Endodermal cell (in vitro differentiated cells): ENCODE measurements around the gene BTG2. TPM values are rescaled to one million over a fixed set of nuclear protein-coding genes. Genes with fewer than 3 reads are reported as not detected.

Source experiments
- DNase-seq: peaks from one replicate; pipeline ENCODE4 v3.0.0-alpha.2; 2017
- H3K27ac ChIP-seq: 2 replicates; pipeline ENCODE4 v1.5.1; 2013; ENCODE audit warnings: mild to moderate bottlenecking, low read depth, low read length, moderate library complexity
- H3K27me3 ChIP-seq: 2 replicates; pipeline ENCODE4 v1.6.1; 2013; ENCODE audit warnings: mild to moderate bottlenecking, low read length, moderate library complexity; ENCODE audit not compliant: insufficient read depth, control insufficient read depth, poor library complexity, severe bottlenecking
- H3K36me3 ChIP-seq: 2 replicates; pipeline ENCODE4 v1.7.0; 2013; ENCODE audit warnings: mild to moderate bottlenecking, low read length, moderate library complexity; ENCODE audit not compliant: control insufficient read depth, insufficient read depth
- H3K4me1 ChIP-seq: one replicate; pipeline ENCODE4 v1.7.0; 2013; ENCODE audit warnings: low read length; ENCODE audit not compliant: control insufficient read depth, insufficient read depth
- H3K4me3 ChIP-seq: 2 replicates; pipeline ENCODE4 v1.5.1; 2013; ENCODE audit warnings: mild to moderate bottlenecking, low read length, moderate library complexity
- H3K9ac ChIP-seq: 2 replicates; pipeline ENCODE4 v1.6.1; 2013; ENCODE audit warnings: mild to moderate bottlenecking, low read length, moderate library complexity; ENCODE audit not compliant: poor library complexity, severe bottlenecking; ENCODE audit errors: extremely low read depth
- H3K9me3 ChIP-seq: 2 replicates; pipeline ENCODE4 v1.6.1; 2013; ENCODE audit warnings: mild to moderate bottlenecking, low read length, moderate library complexity; ENCODE audit not compliant: control insufficient read depth
- H3K27ac Mint-ChIP-seq: 2 replicates; pipeline ENCODE4 v1.8.0; 2020; ENCODE audit warnings: mixed read lengths
- H3K27me3 Mint-ChIP-seq: 2 replicates; pipeline ENCODE4 v1.8.0; 2021; ENCODE audit warnings: mild to moderate bottlenecking, mixed read lengths; ENCODE audit not compliant: insufficient read depth
- H3K36me3 Mint-ChIP-seq: 2 replicates; pipeline ENCODE4 v1.8.0; 2020; ENCODE audit warnings: low read depth, mixed read lengths
- H3K4me1 Mint-ChIP-seq: 2 replicates; pipeline ENCODE4 v1.8.0; 2020; ENCODE audit warnings: mixed read lengths
- H3K4me3 Mint-ChIP-seq: 2 replicates; pipeline ENCODE4 v1.8.0; 2020; ENCODE audit warnings: mild to moderate bottlenecking, moderate library complexity, mixed read lengths
- H3K9me3 Mint-ChIP-seq: 2 replicates; pipeline ENCODE4 v1.8.0; 2020; ENCODE audit warnings: mild to moderate bottlenecking, mixed read lengths
- WGBS, 2 experiments: methylation state at CpG; one replicate each; pipeline versions ENCODE4 v1.1.5 to v1.1.7; 2013; ENCODE audit warnings: missing lambda C conversion rate in 2 of 2, mixed read lengths in 1 of 2; ENCODE audit not compliant: insufficient coverage in 1 of 2, insufficient read length in 1 of 2; 5-methylcytosine and 5-hydroxymethylcytosine counted together
- total RNA-seq, 2 donors: library from RNA; stranded (reverse); fragmentation: NEBNext Ultra II Directional in 1 of 2; extraction: Animal tissue kit (Norgen Biotek cat#: 25700) in 1 of 2; gene quantifications; 2 replicates in 1 of 2; 3 replicates in 1 of 2; pipeline ENCODE4 v1.2.1, GENCODE V29; 2021
- TF ChIP-seq, protein P1 (sequence below): fragments of 200-600 bp; sonication (generic); conservative IDR thresholded peaks from 2 replicates; pipeline ENCODE4 v1.5.0; 2021; ENCODE audit warnings: antibody characterized with exemption, mild to moderate bottlenecking

BTG2 gene
- total RNA-seq, 2 donors from 2014 or later = 49.8 to 54.6 TPM

DNA sequence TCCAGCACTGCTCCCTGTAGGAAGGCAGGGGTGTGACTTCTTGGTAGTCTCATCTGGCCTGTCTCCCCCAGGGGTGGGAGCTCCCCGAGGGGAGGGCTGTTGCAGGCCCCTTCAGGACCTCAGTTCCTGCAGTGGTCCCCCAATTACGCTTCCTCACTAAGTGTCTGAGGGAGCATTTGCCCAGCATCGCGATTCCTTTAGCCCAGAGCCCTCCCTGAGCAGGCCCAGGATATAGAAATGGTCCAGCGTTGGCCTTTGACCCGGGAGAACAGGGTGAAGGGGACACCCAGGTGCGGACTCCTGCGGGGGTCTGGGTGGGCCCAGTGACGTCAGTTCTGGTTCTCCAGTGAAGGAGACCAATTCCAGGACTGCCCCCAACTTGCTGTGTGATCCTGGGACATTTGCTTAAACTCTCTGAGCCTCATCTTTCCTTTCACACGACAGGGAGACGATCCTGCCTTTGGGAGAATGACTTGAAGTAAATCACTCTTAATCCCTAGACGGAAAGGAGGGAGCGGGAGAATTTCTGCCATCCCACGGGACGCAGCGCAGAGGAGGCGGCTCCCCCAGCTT is 32.6 kb upstream of the BTG2 start:
- WGBS, 2 experiments = 37 to 45% methylated on average over 7 to 17 of the region's 17 CpGs
- H3K27ac ChIP-seq = no peak overlapping the region
- peaks cover 13% of the 10 kb centered on the region for H3K27me3 ChIP-seq
- DNase-seq = no peak
- Mint-ChIP-seq H3K27me3 (peaks cover 45% of the 10 kb centered on the region), H3K4me3 (peak overlapping the region; percentile 39), H3K27ac (no peak overlapping the region), H3K36me3 (no peaks in the 10 kb centered on the region), H3K4me1 (peaks cover 19% of the 10 kb centered on the region), H3K9me3 (no peaks in the 10 kb centered on the region)
- TF ChIP-seq, protein P1, sequence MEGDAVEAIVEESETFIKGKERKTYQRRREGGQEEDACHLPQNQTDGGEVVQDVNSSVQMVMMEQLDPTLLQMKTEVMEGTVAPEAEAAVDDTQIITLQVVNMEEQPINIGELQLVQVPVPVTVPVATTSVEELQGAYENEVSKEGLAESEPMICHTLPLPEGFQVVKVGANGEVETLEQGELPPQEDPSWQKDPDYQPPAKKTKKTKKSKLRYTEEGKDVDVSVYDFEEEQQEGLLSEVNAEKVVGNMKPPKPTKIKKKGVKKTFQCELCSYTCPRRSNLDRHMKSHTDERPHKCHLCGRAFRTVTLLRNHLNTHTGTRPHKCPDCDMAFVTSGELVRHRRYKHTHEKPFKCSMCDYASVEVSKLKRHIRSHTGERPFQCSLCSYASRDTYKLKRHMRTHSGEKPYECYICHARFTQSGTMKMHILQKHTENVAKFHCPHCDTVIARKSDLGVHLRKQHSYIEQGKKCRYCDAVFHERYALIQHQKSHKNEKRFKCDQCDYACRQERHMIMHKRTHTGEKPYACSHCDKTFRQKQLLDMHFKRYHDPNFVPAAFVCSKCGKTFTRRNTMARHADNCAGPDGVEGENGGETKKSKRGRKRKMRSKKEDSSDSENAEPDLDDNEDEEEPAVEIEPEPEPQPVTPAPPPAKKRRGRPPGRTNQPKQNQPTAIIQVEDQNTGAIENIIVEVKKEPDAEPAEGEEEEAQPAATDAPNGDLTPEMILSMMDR = no peak
- no peaks in the 10 kb centered on the region for H3K9me3 ChIP-seq
- no peak overlapping the region for H3K9ac ChIP-seq
- no peaks in the 10 kb centered on the region for H3K36me3 ChIP-seq
- H3K4me3 ChIP-seq = no peak overlapping the region
- peaks cover 11% of the 10 kb centered on the region for H3K4me1 ChIP-seq

DNA sequence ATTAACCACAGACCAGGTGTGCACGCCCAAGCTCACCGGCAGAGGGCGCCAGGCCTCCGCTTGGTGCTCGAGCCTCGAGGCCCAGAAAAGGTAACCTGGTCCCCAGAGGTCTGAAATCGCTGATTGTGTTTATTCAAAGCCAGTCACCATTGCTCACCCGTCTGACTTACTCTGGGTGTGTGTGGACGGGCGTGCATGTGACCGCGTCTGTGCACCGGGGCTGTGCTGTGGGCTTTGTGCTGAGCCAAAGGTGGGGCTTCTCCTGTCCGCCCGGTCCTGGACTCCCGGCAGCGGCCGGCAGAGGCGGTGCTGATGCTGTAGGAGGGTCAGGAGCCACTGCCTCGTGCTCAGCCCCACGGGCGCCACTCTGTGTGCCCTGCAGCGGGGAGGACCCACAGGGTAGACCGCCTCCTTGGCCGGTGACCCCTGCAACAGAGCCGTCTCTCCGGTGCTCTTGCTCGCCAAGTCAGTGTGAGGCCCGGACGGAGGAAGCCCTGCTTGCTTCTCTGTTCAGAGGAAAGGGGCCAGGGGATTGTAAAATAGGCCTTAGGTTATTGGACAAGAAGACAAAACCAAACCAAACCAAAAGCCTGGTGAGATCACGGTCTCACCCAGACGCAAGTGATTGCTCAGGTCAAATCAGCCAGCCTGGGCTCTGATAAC is 32.0 kb upstream of the BTG2 start:
- H3K27ac ChIP-seq = peak overlapping the region; percentile 15
- Mint-ChIP-seq H3K27me3 (peaks cover 42% of the 10 kb centered on the region), H3K4me3 (peak overlapping the region; percentile 39), H3K9me3 (no peaks in the 10 kb centered on the region), H3K4me1 (peaks cover 22% of the 10 kb centered on the region), H3K27ac (no peak overlapping the region), H3K36me3 (no peaks in the 10 kb centered on the region)
- H3K27me3 ChIP-seq = peaks cover 11% of the 10 kb centered on the region
- no peaks in the 10 kb centered on the region for H3K9me3 ChIP-seq
- H3K4me3 ChIP-seq = no peak overlapping the region
- TF ChIP-seq, protein P1 = peak; percentile 100
- WGBS, 2 experiments = 23 to 28% methylated on average over 11 to 32 of the region's 32 CpGs
- H3K4me1 ChIP-seq = peaks cover 15% of the 10 kb centered on the region
- no peaks in the 10 kb centered on the region for H3K36me3 ChIP-seq
- peak; percentile 95 for DNase-seq
- no peak overlapping the region for H3K9ac ChIP-seq

DNA sequence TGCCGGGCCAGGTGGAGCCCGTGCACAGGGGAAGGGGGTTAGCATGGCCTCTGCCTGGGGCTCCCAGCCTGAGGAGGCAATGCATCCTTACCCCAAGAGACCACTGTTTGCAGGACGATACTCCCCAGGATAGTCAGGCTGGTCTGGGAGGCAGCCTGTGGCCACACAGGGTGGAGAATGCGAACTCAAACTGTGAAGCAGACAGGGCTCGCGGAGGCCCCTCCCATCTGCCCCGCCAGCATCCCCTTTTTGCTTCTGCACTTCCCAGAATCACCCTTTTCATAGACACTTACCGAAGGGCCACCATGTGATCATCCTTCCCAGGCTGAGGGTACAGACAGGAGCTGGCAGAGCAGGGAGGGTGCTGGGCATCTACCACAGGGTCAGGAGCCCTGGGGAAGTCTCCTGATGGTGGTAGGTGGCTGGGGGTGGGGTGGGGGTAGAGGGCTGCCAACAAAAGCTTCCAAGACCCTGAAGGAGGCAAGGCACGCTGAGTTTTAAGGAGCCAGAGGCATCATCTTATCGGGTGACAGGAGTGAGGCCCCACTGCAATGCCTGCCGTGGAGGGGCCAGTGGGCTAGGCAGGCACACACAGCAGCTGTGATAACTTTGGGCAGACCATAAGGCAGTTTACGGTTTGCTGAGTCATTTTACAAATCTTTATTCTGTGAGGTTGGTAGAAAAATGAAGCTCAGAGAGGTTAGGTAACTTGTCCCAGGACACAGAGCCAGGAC is 31.3 kb upstream of the BTG2 start:
- no peaks in the 10 kb centered on the region for H3K36me3 ChIP-seq
- H3K27me3 ChIP-seq = peaks cover 11% of the 10 kb centered on the region
- H3K9ac ChIP-seq = no peak overlapping the region
- peaks cover 29% of the 10 kb centered on the region for H3K4me1 Mint-ChIP-seq
- H3K4me1 ChIP-seq = peaks cover 20% of the 10 kb centered on the region
- H3K27me3 Mint-ChIP-seq = peaks cover 42% of the 10 kb centered on the region
- WGBS, 2 experiments = 78 to 81% methylated on average over 7 to 12 of the region's 12 CpGs
- H3K9me3 ChIP-seq = no peaks in the 10 kb centered on the region
- no peak overlapping the region for H3K4me3 Mint-ChIP-seq
- TF ChIP-seq, protein P1 = no peak
- H3K27ac ChIP-seq = no peak overlapping the region
- no peak overlapping the region for H3K4me3 ChIP-seq
- no peak overlapping the region for H3K27ac Mint-ChIP-seq
- no peaks in the 10 kb centered on the region for H3K36me3 Mint-ChIP-seq
- H3K9me3 Mint-ChIP-seq = no peaks in the 10 kb centered on the region
- no peak for DNase-seq
